Fibroblast of villous mesenchyme (primary cell): ENCODE results near the gene FCRL1. TPM values are rescaled to one million over a fixed set of nuclear protein-coding genes. Genes with fewer than 3 reads are reported as not detected.

Experiments used
- DNase-seq: peaks from one replicate; pipeline ENCODE4 v3.0.0-alpha.2; 2010; ENCODE audit warnings: low read depth
- H3K4me3 ChIP-seq: 2 replicates; pipeline ENCODE4 v1.5.1; 2011; ENCODE audit warnings: low read depth, mild to moderate bottlenecking, low read length
- total RNA-seq: library from RNA; depleted of rRNA; stranded (reverse); fragments of >200 nt; gene quantifications from 2 replicates; pipeline ENCODE4 v1.2.3, GENCODE V29; 2012
- TF ChIP-seq, protein P1 (sequence below): IDR thresholded peaks from 2 replicates; pipeline ENCODE4 v1.5.1; 2012; ENCODE audit warnings: low read depth, mild to moderate bottlenecking, low read length; ENCODE audit not compliant: insufficient read depth

Gene FCRL1
- total RNA-seq, 1 donor, result not detected

DNA sequence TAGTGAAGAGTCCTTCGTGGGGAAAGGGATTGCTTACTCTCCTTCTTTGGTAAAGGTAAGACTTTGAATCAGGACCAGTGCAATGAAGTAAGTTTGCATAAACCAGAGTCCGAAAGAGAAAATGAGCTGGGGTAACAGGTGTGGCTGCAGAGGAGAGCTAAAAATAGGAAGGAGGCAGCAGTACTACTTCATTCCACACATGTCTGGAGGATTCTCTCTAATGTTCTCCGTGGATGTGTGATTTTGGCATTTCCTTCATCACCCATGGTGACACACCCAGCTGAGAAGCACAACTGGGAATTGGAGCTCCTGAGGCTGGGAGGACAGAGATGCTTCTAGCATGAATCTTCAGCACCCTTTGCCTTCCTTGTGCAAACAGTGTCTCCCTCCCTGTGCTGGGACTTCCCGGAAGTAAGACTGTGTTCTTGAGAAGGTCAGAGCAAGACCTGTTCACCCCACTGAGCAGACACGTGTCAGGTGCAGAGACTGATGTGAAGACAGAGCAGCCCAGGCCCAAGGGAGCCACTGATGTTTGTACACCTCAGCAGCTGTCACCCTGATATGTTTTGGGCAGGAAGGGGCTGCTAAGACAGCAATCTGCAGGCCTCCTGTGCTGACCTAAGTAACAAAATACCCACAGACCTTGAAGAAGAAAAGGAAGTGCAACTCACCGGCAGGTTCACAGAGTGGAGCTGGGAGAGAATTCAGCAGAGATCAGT, 13.3 kb downstream of the FCRL1 start:
- TF ChIP-seq, protein P1, sequence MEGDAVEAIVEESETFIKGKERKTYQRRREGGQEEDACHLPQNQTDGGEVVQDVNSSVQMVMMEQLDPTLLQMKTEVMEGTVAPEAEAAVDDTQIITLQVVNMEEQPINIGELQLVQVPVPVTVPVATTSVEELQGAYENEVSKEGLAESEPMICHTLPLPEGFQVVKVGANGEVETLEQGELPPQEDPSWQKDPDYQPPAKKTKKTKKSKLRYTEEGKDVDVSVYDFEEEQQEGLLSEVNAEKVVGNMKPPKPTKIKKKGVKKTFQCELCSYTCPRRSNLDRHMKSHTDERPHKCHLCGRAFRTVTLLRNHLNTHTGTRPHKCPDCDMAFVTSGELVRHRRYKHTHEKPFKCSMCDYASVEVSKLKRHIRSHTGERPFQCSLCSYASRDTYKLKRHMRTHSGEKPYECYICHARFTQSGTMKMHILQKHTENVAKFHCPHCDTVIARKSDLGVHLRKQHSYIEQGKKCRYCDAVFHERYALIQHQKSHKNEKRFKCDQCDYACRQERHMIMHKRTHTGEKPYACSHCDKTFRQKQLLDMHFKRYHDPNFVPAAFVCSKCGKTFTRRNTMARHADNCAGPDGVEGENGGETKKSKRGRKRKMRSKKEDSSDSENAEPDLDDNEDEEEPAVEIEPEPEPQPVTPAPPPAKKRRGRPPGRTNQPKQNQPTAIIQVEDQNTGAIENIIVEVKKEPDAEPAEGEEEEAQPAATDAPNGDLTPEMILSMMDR, result no peak
- H3K4me3 ChIP-seq, result no peak overlapping the region
- DNase-seq, result no peak

DNA sequence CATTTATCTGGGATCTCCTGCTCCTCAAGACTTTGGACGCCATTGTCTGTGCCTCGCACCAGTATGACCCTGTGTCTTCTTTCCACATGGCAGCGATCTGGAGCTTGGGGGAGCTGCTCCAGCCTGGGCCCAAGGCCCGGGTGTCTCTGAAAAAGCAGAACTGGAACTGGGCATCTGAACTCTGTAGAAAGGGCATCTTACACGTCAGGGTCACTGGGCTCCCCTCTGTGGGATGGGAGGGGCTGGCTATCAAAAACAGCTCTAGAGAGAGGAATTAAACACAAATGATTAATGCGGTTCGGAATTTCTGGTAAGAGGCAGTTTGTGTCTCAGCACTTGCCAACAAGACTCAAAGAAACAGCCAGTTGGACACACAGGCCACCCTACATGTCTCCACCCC, 16.1 kb downstream of the FCRL1 start:
- TF ChIP-seq, protein P1, result no peak
- DNase-seq, result no peak
- H3K4me3 ChIP-seq, result no peak overlapping the region

DNA sequence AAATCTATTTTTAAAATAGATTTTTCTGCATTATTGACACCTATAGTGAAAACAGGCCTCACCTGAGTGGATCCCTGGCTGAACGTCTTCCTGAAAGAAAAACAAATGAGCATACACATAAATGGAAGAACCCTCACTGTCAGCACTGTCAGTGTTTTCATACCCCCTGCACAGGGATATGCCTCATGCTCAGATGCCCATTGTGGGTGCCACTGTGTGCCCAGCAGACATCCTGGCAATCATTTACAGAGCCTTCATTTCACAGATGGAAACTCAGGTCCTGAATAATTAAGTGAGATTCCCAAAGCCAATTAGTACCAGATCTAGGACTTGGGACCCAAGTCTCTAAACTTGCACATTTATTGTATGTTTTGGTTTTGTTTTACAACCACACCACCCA, 19.9 kb downstream of the FCRL1 start:
- TF ChIP-seq, protein P1, result no peak
- H3K4me3 ChIP-seq, result no peak overlapping the region
- DNase-seq, result no peak

DNA sequence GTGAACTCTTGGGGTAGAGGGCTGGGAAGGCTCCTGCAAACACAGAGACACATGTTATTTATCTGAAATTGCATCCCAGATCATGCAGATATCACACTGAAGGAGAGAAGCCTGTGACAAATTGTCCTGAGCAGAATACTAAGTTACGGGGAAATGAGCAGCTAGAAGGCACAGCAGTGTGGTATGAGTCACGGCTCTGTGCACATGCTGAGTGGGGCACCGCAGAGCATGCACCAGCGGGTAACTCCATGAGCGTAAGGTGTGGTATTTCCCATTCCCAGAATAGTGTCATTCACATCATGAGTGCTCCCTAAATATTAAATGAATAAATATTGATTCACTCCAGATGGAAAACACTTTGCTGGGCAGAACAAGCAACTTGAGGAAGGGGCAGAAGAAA, 21.7 kb downstream of the FCRL1 start:
- TF ChIP-seq, protein P1, result no peak
- no peak overlapping the region for H3K4me3 ChIP-seq
- DNase-seq, result no peak

DNA sequence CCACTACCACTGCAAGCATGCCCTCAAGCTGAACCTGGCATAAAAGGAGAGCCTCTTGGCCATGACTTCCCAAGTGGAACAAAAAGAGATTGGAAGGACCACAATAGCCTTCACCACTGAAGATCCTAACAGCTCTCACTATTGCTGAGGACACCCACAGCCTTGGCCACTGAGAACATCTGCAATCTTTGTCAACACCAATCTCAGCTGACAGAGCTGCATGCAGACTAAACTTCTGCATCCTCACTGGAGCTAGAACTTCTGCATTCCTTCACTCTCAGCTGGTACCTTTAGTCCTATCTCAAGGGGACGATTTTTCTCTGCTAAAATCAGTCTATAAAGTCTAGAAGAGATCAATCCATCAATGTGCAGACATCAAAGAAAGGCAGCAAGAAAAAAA, 34.7 kb downstream of the FCRL1 start:
- H3K4me3 ChIP-seq, result no peak overlapping the region
- TF ChIP-seq, protein P1, result no peak
- no peak for DNase-seq

DNA sequence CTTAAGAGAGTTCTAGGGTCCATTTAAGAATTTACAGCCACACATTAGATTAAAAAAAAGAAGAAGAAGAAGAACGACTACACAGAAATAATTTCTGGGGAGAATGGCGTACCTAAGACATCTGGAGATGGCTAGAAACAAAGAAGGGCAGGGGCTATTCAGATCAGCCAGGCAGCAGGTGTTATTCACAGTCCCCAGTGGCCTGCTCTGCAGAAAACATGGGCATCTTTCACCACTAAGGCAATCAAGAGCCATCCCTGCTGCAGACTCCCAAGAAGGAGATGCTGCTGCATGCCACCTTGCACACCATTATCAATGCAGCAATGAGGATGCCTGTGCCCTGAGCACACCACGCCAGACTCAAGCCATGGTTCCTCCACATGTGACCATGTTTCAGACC, 35.1 kb downstream of the FCRL1 start:
- TF ChIP-seq, protein P1, result no peak

DNA sequence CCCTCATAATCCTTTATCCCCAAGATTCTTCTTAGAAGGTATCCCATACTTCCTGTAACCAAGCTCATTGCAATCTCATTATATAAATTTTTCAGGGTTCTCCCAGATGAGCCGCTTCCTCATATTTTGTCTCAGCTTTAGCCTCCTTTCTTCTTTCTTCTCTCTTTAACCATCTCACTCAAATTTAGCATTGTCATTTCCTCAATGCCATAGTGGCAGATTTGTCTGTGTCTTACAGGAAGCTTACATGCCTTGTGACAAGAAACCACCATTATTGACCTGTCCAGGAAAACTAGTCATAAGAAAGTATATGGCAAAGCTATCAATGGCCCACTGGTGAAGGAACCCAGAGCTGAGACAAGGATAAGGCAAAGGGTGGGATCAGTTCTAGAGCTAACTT, 37.0 kb downstream of the FCRL1 start:
- no peak overlapping the region for H3K4me3 ChIP-seq
- TF ChIP-seq, protein P1, result no peak
- no peak for DNase-seq

More for the DNA sequence above, 35.1 kb downstream of the FCRL1 start:
- H3K4me3 ChIP-seq, result no peak overlapping the region
- DNase-seq, result no peak
